Activated CD8-positive, alpha-beta memory T cell treated with anti-CD3 and anti-CD28 coated beads, Interleukin-2, amount 10 ng/mL, durations not matched to agents 7 days and 5 days (primary cell): ENCODE measurements around the gene HOXC4. TPM values are rescaled to one million over a fixed set of nuclear protein-coding genes. Genes with fewer than 3 reads are reported as not detected.
A peak's percentile ranks its signal among the peaks of the same experiment; 100 is the strongest.
"Not testable (repeated sequence)": the region's sequence is repeated elsewhere in the genome, so short reads cannot be mapped to it uniquely, and the experiment has no call there.

Experiments used
- ATAC-seq: fragments of 150-1000 bp; cut with Tn5 transposase; one replicate; pipeline ENCODE4 v1.10.0; 2021; ENCODE audit warnings: moderate library complexity
- CTCF ChIA-PET: fragments of 350-600 bp; sonication (Branson Sonifier 250); formaldehyde crosslinking; loops from one replicate; lab custom pipeline; 2021; ENCODE audit warnings: antibody characterized with exemption; lab: Charles Lee
- DNase-seq: peaks from one replicate; pipeline ENCODE4 v3.0.0-alpha.2; 2020
- H3K27ac Mint-ChIP-seq: one replicate; pipeline ENCODE4 v1.8.0; 2021; ENCODE audit warnings: mild to moderate bottlenecking, mixed read lengths
- H3K27me3 Mint-ChIP-seq: one replicate; pipeline ENCODE4 v1.8.0; 2021; ENCODE audit warnings: mixed read lengths
- H3K36me3 Mint-ChIP-seq: one replicate; pipeline ENCODE4 v1.8.0; 2021; ENCODE audit warnings: mild to moderate bottlenecking, mixed read lengths
- H3K4me1 Mint-ChIP-seq: one replicate; pipeline ENCODE4 v1.8.0; 2021; ENCODE audit warnings: mixed read lengths
- H3K4me3 Mint-ChIP-seq: one replicate; pipeline ENCODE4 v1.8.0; 2021; ENCODE audit warnings: mild to moderate bottlenecking, moderate library complexity, mixed read lengths
- H3K9me3 Mint-ChIP-seq: one replicate; pipeline ENCODE4 v1.8.0; 2022; ENCODE audit warnings: low read depth, mixed read lengths
- total RNA-seq, 2 experiments: library from RNA; stranded (reverse); gene quantifications; one replicate each; pipeline ENCODE4 v1.2.3, GENCODE V29; 2021

Gene HOXC4
- total RNA-seq, 2 experiments from 2014 or later = 1.5 to 1.9 TPM

- CTCF ChIA-PET = interaction anchor here (0.6 to 2.0 kb wide), 6 partner anchors 8 to 1857 kb away, joined by 3 to 7 read pairs (median 4); partner anchors contain the start of genes HOXC4 and HOXC5
- Mint-ChIP-seq H3K27ac (no peak overlapping the region), H3K4me3 (no peak overlapping the region), H3K4me1 (peaks cover 10% of the 10 kb centered on the region), H3K36me3 (no peaks in the 10 kb centered on the region), H3K27me3 (peaks cover 91% of the 10 kb centered on the region), H3K9me3 (no peaks in the 10 kb centered on the region)
- DNase-seq (no peak), ATAC-seq (no peak)
These were observed 12.4 kb upstream of the HOXC4 start for GRCh38 chr12:54041097-54041690.

GRCh38 chr12:54042033-54042432 is 11.6 kb upstream of the HOXC4 start:
- ATAC-seq, H3K4me3 Mint-ChIP-seq, DNase-seq, H3K27ac Mint-ChIP-seq, H3K36me3 Mint-ChIP-seq, CTCF ChIA-PET, H3K9me3 Mint-ChIP-seq: not testable (repeated sequence)
- Mint-ChIP-seq H3K4me1 (peaks cover 12% of the 10 kb centered on the region), H3K27me3 (peaks cover 91% of the 10 kb centered on the region)

- peaks cover 2% of the 10 kb centered on the region for H3K36me3 Mint-ChIP-seq
- no peak for ATAC-seq
- peaks cover 91% of the 10 kb centered on the region for H3K27me3 Mint-ChIP-seq
- DNase-seq = no peak
- H3K4me3 Mint-ChIP-seq = no peak overlapping the region
- no peak overlapping the region for H3K27ac Mint-ChIP-seq
- CTCF ChIA-PET = interaction anchor here (1.2 kb wide), 1 partner anchor 11 kb away, joined by 3 read pairs; no protein-coding TSS in a partner anchor
- H3K9me3 Mint-ChIP-seq = no peaks in the 10 kb centered on the region
- peaks cover 13% of the 10 kb centered on the region for H3K4me1 Mint-ChIP-seq
These were observed 10.4 kb upstream of the HOXC4 start for GRCh38 chr12:54042970-54043853.

GRCh38 chr12:54044425-54045103 is 9.1 kb upstream of the HOXC4 start:
- Mint-ChIP-seq H3K27me3 (peaks cover 92% of the 10 kb centered on the region), H3K4me1 (peaks cover 13% of the 10 kb centered on the region), H3K9me3 (no peaks in the 10 kb centered on the region), H3K27ac (no peak overlapping the region), H3K4me3 (no peak overlapping the region), H3K36me3 (peaks cover 2% of the 10 kb centered on the region)
- no peak for ATAC-seq
- CTCF ChIA-PET = interaction anchor here (0.7 to 1.2 kb wide), 4 partner anchors 11 to 147 kb away, joined by 3 to 4 read pairs (median 4); partner anchors contain the start of genes HOXC10 and HOXC5
- no peak for DNase-seq

GRCh38 chr12:54045401-54045800 is 8.2 kb upstream of the HOXC4 start:
- Mint-ChIP-seq H3K36me3 (peaks cover 2% of the 10 kb centered on the region), H3K4me1 (peaks cover 19% of the 10 kb centered on the region), H3K9me3 (no peaks in the 10 kb centered on the region), H3K27me3 (peaks cover 92% of the 10 kb centered on the region), H3K4me3 (no peak overlapping the region), H3K27ac (no peak overlapping the region)
- CTCF ChIA-PET = interaction anchor here (0.7 to 1.2 kb wide), 4 partner anchors 12 to 146 kb away, joined by 3 to 4 read pairs (median 4); partner anchors contain the start of genes HOXC10 and HOXC5
- DNase-seq = no peak
- ATAC-seq = no peak

GRCh38 chr12:54045868-54046521 is 7.6 kb upstream of the HOXC4 start:
- Mint-ChIP-seq H3K27ac (no peak overlapping the region), H3K36me3 (peaks cover 2% of the 10 kb centered on the region), H3K9me3 (no peaks in the 10 kb centered on the region), H3K27me3 (peaks cover 94% of the 10 kb centered on the region), H3K4me3 (no peak overlapping the region), H3K4me1 (peaks cover 21% of the 10 kb centered on the region)
- ATAC-seq (no peak), DNase-seq (no peak)
- CTCF ChIA-PET = interaction anchor here (1.0 kb wide), 2 partner anchors 14 to 61 kb away, joined by 3 to 4 read pairs; partner anchors contain the start of gene HOXC10

- no peak for ATAC-seq
- Mint-ChIP-seq H3K4me1 (peaks cover 25% of the 10 kb centered on the region), H3K9me3 (no peaks in the 10 kb centered on the region), H3K27me3 (peaks cover 97% of the 10 kb centered on the region), H3K27ac (peak overlapping the region; percentile 34), H3K36me3 (peaks cover 2% of the 10 kb centered on the region), H3K4me3 (no peak overlapping the region)
- no peak for DNase-seq
- CTCF ChIA-PET = interaction anchor here (0.7 to 1.4 kb wide), 2 partner anchors 15 to 23 kb away, joined by 3 read pairs; no protein-coding TSS in a partner anchor
These were observed 6.9 kb upstream of the HOXC4 start for GRCh38 chr12:54046809-54047159.

GRCh38 chr12:54047160-54047963 is 6.3 kb upstream of the HOXC4 start:
- H3K4me3 Mint-ChIP-seq = no peak overlapping the region
- H3K36me3 Mint-ChIP-seq = peaks cover 2% of the 10 kb centered on the region
- H3K27me3 Mint-ChIP-seq = peaks cover 98% of the 10 kb centered on the region
- peaks cover 28% of the 10 kb centered on the region for H3K4me1 Mint-ChIP-seq
- no peaks in the 10 kb centered on the region for H3K9me3 Mint-ChIP-seq
- H3K27ac Mint-ChIP-seq = peak overlapping the region; percentile 34
- DNase-seq = no peak
- no peak for ATAC-seq
- CTCF ChIA-PET = interaction anchor here (0.7 to 1.4 kb wide), 2 partner anchors 15 to 24 kb away, joined by 3 read pairs; no protein-coding TSS in a partner anchor

- Mint-ChIP-seq H3K27ac (peak overlapping the region; percentile 9), H3K4me3 (no peak overlapping the region), H3K9me3 (no peaks in the 10 kb centered on the region), H3K36me3 (peaks cover 2% of the 10 kb centered on the region), H3K4me1 (peaks cover 30% of the 10 kb centered on the region), H3K27me3 (peaks cover 97% of the 10 kb centered on the region)
- CTCF ChIA-PET = interaction anchor here (0.8 to 1.4 kb wide), 2 partner anchors 16 to 43 kb away, joined by 3 read pairs; no protein-coding TSS in a partner anchor
- no peak for DNase-seq
- ATAC-seq = no peak
These were observed 5.7 kb upstream of the HOXC4 start for GRCh38 chr12:54047964-54048303.

- Mint-ChIP-seq H3K4me3 (no peak overlapping the region), H3K27me3 (peaks cover 98% of the 10 kb centered on the region), H3K4me1 (peaks cover 34% of the 10 kb centered on the region), H3K36me3 (peaks cover 2% of the 10 kb centered on the region), H3K9me3 (no peaks in the 10 kb centered on the region), H3K27ac (no peak overlapping the region)
- CTCF ChIA-PET = interaction anchor here (0.8 to 1.4 kb wide), 2 partner anchors 16 to 43 kb away, joined by 3 read pairs; no protein-coding TSS in a partner anchor
- no peak for DNase-seq
- no peak for ATAC-seq
These were observed 5.1 kb upstream of the HOXC4 start for GRCh38 chr12:54048406-54049093.

- peaks cover 2% of the 10 kb centered on the region for H3K36me3 Mint-ChIP-seq
- peaks cover 29% of the 10 kb centered on the region for H3K4me1 Mint-ChIP-seq
- no peak overlapping the region for H3K27ac Mint-ChIP-seq
- H3K9me3 Mint-ChIP-seq = no peaks in the 10 kb centered on the region
- no peak overlapping the region for H3K4me3 Mint-ChIP-seq
- DNase-seq (no peak), ATAC-seq (no peak)
- CTCF ChIA-PET = no interaction called here
- H3K27me3 Mint-ChIP-seq = peaks cover 97% of the 10 kb centered on the region
These were observed 4.5 kb upstream of the HOXC4 start for GRCh38 chr12:54049108-54049507.
